HepG2 (cell line): ENCODE data around the gene MPLKIP. TPM values are rescaled to one million over a fixed set of nuclear protein-coding genes. Genes with fewer than 3 reads are reported as not detected.
A peak's percentile ranks its signal among the peaks of the same experiment; 100 is the strongest.

Experiments used
- ATAC-seq: fragments of 200-7000 bp; cut with Tn5 transposase; 3 replicates; pipeline ENCODE4 v1.9.1; 2020; ENCODE audit warnings: mild to moderate bottlenecking, moderate library complexity
- BruUV-seq: library from RNA; stranded (reverse); fragments of 400-500 nt; replicated peaks from 2 replicates; lab custom pipeline; 2021; lab: Mats Ljungman, UMichigan
- CTCF ChIA-PET: fragments of 300-600 bp; formaldehyde crosslinking; extraction: SDS; loops from one replicate; lab custom pipeline; 2021; ENCODE audit warnings: low total read pairs, inconsistent platforms, low intra/inter-chr PET ratio; lab: Yijun Ruan, JAX
- POLR2A ChIA-PET: fragments of 350-600 bp; sonication (Branson Sonifier 250); formaldehyde crosslinking; loops from one replicate; lab custom pipeline; 2020; ENCODE audit warnings: antibody characterized with exemption, inconsistent platforms; lab: Yijun Ruan, JAX
- DNase-seq: peaks from one replicate; pipeline ENCODE4 v3.0.0-alpha.2; 2015; ENCODE audit warnings: low spot score
- FAIRE-seq: peaks from 3 replicates; lab custom pipeline; 2011; peaks lifted over from hg19 to GRCh38; lab: Jason Lieb, UNC
- H2AFZ ChIP-seq: one replicate; pipeline ENCODE4 v1.6.1; 2011; ENCODE audit warnings: low read length, inconsistent platforms
- H3K27ac ChIP-seq: fragments of 300-600 bp; 3 replicates; pipeline ENCODE4 v1.8.0; 2011; ENCODE audit warnings: mixed run types, mild to moderate bottlenecking, mixed read lengths, low read length, inconsistent platforms; ENCODE audit not compliant: insufficient read depth; ENCODE audit errors: extremely low read length
- H3K27me3 ChIP-seq, 2 experiments: fragments of 200-600 bp in 1 of 2; 2 replicates in 1 of 2; 3 replicates in 1 of 2; pipeline versions ENCODE4 v1.6.0 to v1.8.0; 2011; ENCODE audit warnings: low read length in 2 of 2, mild to moderate bottlenecking in 2 of 2, moderate library complexity in 2 of 2, inconsistent platforms in 1 of 2; ENCODE audit not compliant: insufficient read depth in 2 of 2, control insufficient read depth in 1 of 2
- H3K36me3 ChIP-seq, 2 experiments: fragments of 200-600 bp in 1 of 2; replicated peaks in 1 of 2; 2 replicates in 1 of 2; 3 replicates in 1 of 2; pipeline versions ENCODE4 v1.5.1 to v1.8.0; 2011; ENCODE audit warnings: low read length in 2 of 2, inconsistent platforms in 1 of 2; ENCODE audit not compliant: insufficient read depth in 2 of 2, control insufficient read depth in 1 of 2
- H3K4me1 ChIP-seq: 2 replicates; pipeline ENCODE4 v1.5.1; 2012; ENCODE audit warnings: low read length, inconsistent platforms; ENCODE audit not compliant: insufficient read depth
- H3K4me2 ChIP-seq: 2 replicates; pipeline ENCODE4 v1.6.0; 2011; ENCODE audit warnings: low read depth, low read length, inconsistent platforms
- H3K4me3 ChIP-seq, 3 experiments: fragments of 200-600 bp in 1 of 3; sonication (generic), shearing (Covaris generic) in 1 of 3; replicated peaks in 1 of 3; 2 replicates each; pipeline ENCODE4 v1.5.1; 2011 to 2016; ENCODE audit warnings: low read length in 3 of 3, inconsistent platforms in 2 of 3, low read depth in 2 of 3, mild to moderate bottlenecking in 2 of 3, control low read depth in 1 of 3, mixed read lengths in 1 of 3; ENCODE audit not compliant: insufficient read depth in 1 of 3
- H3K79me2 ChIP-seq: one replicate; pipeline ENCODE4 v1.6.1; 2011; ENCODE audit warnings: low read length, inconsistent platforms; ENCODE audit not compliant: insufficient read depth
- H3K9ac ChIP-seq: 2 replicates; pipeline ENCODE4 v1.6.0; 2011; ENCODE audit warnings: mild to moderate bottlenecking, low read depth, low read length, inconsistent platforms; ENCODE audit not compliant: insufficient read depth
- H3K9me3 ChIP-seq: 2 replicates; pipeline ENCODE4 v1.5.1; 2012; ENCODE audit warnings: mild to moderate bottlenecking, low read length
- H4K20me1 ChIP-seq: 2 replicates; pipeline ENCODE4 v1.6.0; 2011; ENCODE audit warnings: inconsistent platforms, mild to moderate bottlenecking, low read length, moderate library complexity; ENCODE audit not compliant: insufficient read depth
- CEBPB ChIP-seq: IDR thresholded peaks from 2 replicates; pipeline ENCODE4 v1.6.1; 2011; ENCODE audit warnings: low read depth, low read length, improper control_type of control experiment, borderline replicate concordance
- ZNF124 ChIP-seq: sonication (generic); formaldehyde crosslinking; IDR thresholded peaks from 2 replicates; pipeline ENCODE4 v1.4.0; 2020; ENCODE audit warnings: missing genetic modification reagents
- ZNF879 ChIP-seq: sonication (generic); formaldehyde crosslinking; IDR thresholded peaks from 2 replicates; pipeline ENCODE4 v1.8.1; 2023; ENCODE audit warnings: missing genetic modification reagents
- WGBS: methylation state at CpG from one replicate; pipeline ENCODE4 v1.1.6; 2017; ENCODE audit warnings: low lambda C conversion rate; 5-methylcytosine and 5-hydroxymethylcytosine counted together
- in situ Hi-C: cut with HindIII; loops from 2 replicates; pipeline ENCODE4 v1.10.0; 2017; ENCODE audit warnings: low pct_unique_long_range_greater_than_20kb; ENCODE audit not compliant: extremely low pct_ligation_motif_present
- intact Hi-C: fragments of 100-400 bp; cut with micrococcal nuclease; formaldehyde crosslinking; loops from one replicate; pipeline ENCODE4 v1.10.0; 2022; ENCODE audit not compliant: unreplicated experiment
- polyA plus RNA-seq, 8 experiments: library from polyadenylated mRNA; depleted of rRNA in 3 of 8; stranded (reverse) in 7 of 8; unstranded in 1 of 8; fragments of >200 nt; fragmentation: Illumina TruSeq in 4 of 8; extraction: Trizol in 4 of 8; gene quantifications; 2 replicates each; pipeline versions ENCODE4 v1.2.1 to v1.2.3, GENCODE V29; 2011 to 2016; ENCODE audit warnings: low read depth in 4 of 8, missing spikeins in 1 of 8, mixed read lengths in 1 of 8; ENCODE audit not compliant: insufficient read depth in 1 of 8
- total RNA-seq, 5 experiments: library from RNA; depleted of rRNA; stranded (reverse); fragments of >200 nt; fragmentation: Illumina TruSeq; extraction: Trizol; gene quantifications; 2 replicates each; pipeline ENCODE4 v1.2.3, GENCODE V29; 2016; ENCODE audit warnings: low read depth in 1 of 5
- TF ChIP-seq, protein P1 (sequence below), 2 experiments: sonication (generic) in 1 of 2; formaldehyde crosslinking in 1 of 2; IDR thresholded peaks; 2 replicates each; pipeline versions ENCODE4 v1.4.0 to v1.6.1; 2018 to 2020; ENCODE audit warnings: missing genetic modification reagents in 2 of 2, borderline replicate concordance in 1 of 2, low read depth in 1 of 2, mild to moderate bottlenecking in 1 of 2, missing biosample characterization in 1 of 2
- TF ChIP-seq, protein P2 (sequence below): sonication (generic); formaldehyde crosslinking; IDR thresholded peaks from 2 replicates; pipeline ENCODE4 v1.4.0; 2020; ENCODE audit warnings: missing genetic modification reagents; ENCODE audit errors: not compliant biosample characterization

MPLKIP gene
- total and polyA plus RNA-seq, 2 of the 13 experiments (the other 11 are each of a cell fraction or from before 2014, with no cell fraction given) = 40.1 to 45.7 TPM

DNA sequence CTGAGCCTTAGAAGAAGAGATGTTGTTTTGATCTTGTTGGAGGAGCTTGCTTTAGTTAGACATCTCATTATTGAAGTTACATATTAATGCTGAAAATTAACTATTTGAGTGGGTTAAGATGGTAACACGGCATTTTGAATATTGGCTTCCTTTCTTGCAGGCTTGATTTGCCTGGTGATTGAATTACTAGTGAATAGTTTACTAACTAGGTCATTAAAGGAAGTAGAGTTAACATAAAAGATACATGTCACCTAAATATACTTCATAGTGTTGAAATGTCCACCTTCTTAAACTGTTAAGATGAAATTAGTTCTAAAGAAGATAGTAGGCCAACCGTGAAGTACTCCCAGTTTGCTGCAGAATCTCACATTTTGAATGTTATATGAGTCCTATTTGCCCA is 18.5 kb downstream of the MPLKIP start (continued):
- TF ChIP-seq, protein P1, sequence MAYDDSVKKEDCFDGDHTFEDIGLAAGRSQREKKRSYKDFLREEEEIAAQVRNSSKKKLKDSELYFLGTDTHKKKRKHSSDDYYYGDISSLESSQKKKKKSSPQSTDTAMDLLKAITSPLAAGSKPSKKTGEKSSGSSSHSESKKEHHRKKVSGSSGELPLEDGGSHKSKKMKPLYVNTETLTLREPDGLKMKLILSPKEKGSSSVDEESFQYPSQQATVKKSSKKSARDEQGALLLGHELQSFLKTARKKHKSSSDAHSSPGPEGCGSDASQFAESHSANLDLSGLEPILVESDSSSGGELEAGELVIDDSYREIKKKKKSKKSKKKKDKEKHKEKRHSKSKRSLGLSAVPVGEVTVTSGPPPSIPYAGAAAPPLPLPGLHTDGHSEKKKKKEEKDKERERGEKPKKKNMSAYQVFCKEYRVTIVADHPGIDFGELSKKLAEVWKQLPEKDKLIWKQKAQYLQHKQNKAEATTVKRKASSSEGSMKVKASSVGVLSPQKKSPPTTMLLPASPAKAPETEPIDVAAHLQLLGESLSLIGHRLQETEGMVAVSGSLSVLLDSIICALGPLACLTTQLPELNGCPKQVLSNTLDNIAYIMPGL (CRISPR knock-in tag; IDR thresholded peaks at IDR 0.05; ENCODE audit: borderline replicate concordance in 1 of 2, low read depth in 1 of 2) = no peak
- no peak for TF ChIP-seq ZNF879
- no peak for TF ChIP-seq ZNF124 (CRISPR knock-in tag)
- TF ChIP-seq, all 625 proteins: peak for 0

DNA sequence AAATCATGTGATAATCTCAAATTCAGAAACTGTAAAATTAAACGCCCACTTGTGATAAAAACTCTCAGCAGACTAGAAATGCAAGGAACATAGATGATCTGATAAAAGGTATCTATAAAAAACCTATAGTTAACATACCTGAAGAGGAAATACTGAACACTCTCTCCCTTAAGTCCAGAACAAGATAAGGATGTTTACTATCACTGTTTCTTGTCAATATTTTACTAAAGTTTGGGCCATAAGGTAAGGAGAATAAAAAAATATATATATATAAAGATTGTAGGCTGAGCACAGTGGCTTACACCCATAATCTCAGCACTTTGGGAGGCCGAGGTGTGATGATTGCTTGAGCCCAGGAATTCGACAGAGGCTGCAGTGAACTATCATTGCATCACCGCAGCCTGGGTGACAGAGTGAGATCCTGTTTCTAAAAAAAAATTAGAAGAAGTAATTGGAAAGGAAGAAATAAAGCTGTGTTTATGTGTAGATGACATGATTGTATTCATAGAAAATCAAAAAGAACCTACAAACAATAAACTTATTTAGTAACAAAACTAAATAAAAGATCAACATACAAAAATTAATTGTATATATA is 28.4 kb downstream of the MPLKIP start:
- BruUV-seq = no TSS peak
- TF ChIP-seq, protein P2, sequence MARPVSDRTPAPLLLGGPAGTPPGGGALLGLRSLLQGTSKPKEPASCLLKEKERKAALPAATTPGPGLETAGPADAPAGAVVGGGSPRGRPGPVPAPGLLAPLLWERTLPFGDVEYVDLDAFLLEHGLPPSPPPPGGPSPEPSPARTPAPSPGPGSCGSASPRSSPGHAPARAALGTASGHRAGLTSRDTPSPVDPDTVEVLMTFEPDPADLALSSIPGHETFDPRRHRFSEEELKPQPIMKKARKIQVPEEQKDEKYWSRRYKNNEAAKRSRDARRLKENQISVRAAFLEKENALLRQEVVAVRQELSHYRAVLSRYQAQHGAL (CRISPR knock-in tag) = no peak
- 0 out of 2 replicates have a peak, but pooled peaks have one; percentile 2 for TF ChIP-seq CEBPB
- Histone ChIP-seq H4K20me1 (no peaks in the 10 kb centered on the region), H3K27ac (no peak overlapping the region), H3K9me3 (no peaks in the 10 kb centered on the region), H2AFZ (no peak overlapping the region), H3K27me3 (no peaks in the 10 kb centered on the region), H3K79me2 (no peaks in the 10 kb centered on the region), H3K4me1 (no peaks in the 10 kb centered on the region), H3K4me2 (no peak overlapping the region), H3K36me3 (no peaks in the 10 kb centered on the region; a peak in 1 of 5 replicates), H3K4me3 (no peak overlapping the region), H3K9ac (no peak overlapping the region)
- ChIA-PET POLR2A (no interaction called here), CTCF (no interaction called here)
- intact Hi-C loops (no loop called here), in situ Hi-C loops (no loop called here)
- no peak for ATAC-seq
- FAIRE-seq = no peak
- WGBS = 77% methylated on average over 4 of the region's 4 CpGs
- DNase-seq = no peak
